Adipose tissue (tissue), 3 donors: ENCODE data around the gene USP46. TPM values are rescaled to one million over a fixed set of nuclear protein-coding genes. Genes with fewer than 3 reads are reported as not detected.

Experiments used
- H3K27ac ChIP-seq: one replicate; pipeline ENCODE4 v1.5.1; 2013; ENCODE audit warnings: low read depth, low read length
- WGBS, 3 donors: extraction: QIAGEN DNeasy Blood & Tissue Kit; methylation state at CpG; one replicate each; pipeline ENCODE4 v1.1.7; 2013; 5-methylcytosine and 5-hydroxymethylcytosine counted together
- polyA plus RNA-seq, 3 donors: library from polyadenylated mRNA; stranded (reverse); fragments of 200-250 nt; gene quantifications; one replicate each; pipeline ENCODE4 v1.2.3, GENCODE V29; 2013
- donor health status: healthy with polysubstance abuse.
- donor health status: Bipolar disorder and iron deficiency.
- donor health status: healthy.

The USP46 gene
- polyA plus RNA-seq, 3 donors, result 3.1 to 9.1 (median 3.6) TPM

DNA sequence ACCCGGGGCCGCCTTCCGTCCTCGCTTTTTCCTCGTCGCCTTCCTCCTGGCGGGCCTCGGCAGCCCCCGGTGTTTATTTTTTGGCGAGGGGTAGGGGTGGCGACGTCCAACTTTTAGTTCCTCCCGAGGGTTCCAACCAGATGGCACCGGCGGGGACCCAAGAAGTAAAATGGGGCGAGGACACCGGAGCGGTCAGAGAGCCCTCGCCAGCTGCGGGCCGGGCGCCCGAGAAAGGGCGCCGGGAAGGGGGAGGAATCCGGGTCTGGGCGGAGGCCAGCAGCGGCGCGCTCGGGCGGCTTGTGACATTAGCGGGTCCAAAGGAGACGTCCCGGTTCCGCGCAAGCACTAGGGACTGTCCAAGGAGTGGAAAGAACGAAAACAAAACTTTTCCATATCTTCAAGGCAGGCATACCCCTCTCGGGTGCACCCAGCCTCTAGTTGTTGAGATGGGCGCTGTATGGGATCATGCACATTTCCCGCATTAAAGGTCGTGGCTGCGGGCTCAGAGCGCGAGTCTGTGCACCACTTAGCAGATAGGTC, 691 bp upstream of the USP46 start:
- 0 to 1% (median 1%) methylated on average over 36 to 45 of the region's 45 CpGs for WGBS, 3 donors
- peak overlapping the region; percentile 88 for H3K27ac ChIP-seq

DNA sequence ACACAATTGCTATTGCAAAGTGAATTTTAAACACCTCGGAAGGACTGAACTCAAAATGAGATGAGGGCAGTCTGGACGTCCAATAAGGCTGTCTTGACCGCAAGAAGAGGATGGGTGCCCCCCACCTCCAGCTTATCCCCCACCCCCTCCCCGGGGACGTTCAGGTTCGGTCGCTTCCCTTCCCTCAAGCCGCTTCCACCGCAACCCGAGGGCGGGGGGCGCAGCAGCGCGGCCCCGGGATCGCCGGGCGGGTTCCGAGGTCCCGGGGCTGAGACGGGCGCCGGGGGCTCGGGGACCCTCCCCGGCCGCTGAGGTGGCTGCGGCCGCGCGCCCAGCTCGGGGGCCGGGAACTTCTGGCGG, 480 bp downstream of the USP46 start:
- WGBS, 3 donors, result 0 to 1% (median 1%) methylated on average over 26 to 33 of the region's 33 CpGs
- no peak overlapping the region for H3K27ac ChIP-seq

GRCh38 chr4:52657618-52658501, 1.2 kb downstream of the USP46 start:
- WGBS, 3 donors, result 41 to 72% (median 60%) methylated on average over 18 of the region's 18 CpGs
- no peak overlapping the region for H3K27ac ChIP-seq

GRCh38 chr4:52657292-52657617, 1.8 kb downstream of the USP46 start:
- 71 to 83% (median 78%) methylated on average over 8 of the region's 8 CpGs for WGBS, 3 donors
- no peak overlapping the region for H3K27ac ChIP-seq

GRCh38 chr4:52655506-52655905, 3.6 kb downstream of the USP46 start:
- no peak overlapping the region for H3K27ac ChIP-seq

- 67 to 82% (median 77%) methylated on average over 2 of the region's 2 CpGs for WGBS, 3 donors
- H3K27ac ChIP-seq, result no peak overlapping the region
These were observed 7.0 kb downstream of the USP46 start for GRCh38 chr4:52651996-52652672.

DNA sequence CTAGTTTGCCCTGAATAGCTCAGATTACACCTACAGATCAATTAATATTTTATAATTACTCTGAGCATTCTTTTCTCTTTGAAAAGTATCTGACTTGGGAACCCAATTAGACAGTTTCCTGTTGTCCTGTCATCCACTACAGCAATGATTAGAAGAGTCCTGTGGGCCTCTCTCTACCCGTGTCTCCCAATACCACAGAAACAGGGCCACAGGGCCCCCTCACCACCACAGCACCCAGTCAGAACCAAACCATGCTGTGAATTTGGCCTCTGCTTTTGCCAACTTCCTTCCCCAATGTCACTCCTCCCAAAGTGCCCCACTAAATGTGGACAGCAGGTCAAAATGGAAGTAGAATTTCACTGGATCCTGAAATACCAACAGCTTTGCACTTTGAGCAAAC, 10.3 kb downstream of the USP46 start:
- H3K27ac ChIP-seq, result no peak overlapping the region
- 60 to 87% (median 77%) methylated on average over 1 of the region's 1 CpG for WGBS, 3 donors

DNA sequence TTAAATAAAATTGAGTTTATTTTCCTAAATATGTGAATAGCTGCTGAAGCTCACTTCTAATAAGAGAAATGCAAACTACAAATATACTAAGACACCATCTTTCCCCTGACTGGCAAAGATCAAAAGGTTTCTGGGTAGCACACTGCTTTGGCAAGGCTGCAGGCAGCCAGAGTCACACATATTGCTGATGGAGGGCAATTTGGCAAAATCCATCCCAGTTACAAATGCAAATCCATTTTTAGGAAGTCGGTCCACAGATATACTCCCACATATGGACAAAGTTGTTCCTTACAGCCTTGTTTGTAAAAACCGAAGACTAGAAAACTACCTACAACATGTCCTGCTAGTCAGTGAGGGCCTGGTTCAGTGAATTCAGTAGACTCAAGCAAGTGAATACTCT, 12.4 kb downstream of the USP46 start:
- no peak overlapping the region for H3K27ac ChIP-seq
- 85 to 99% (median 89%) methylated on average over 2 of the region's 2 CpGs for WGBS, 3 donors

GRCh38 chr4:52646096-52646495, 13.0 kb downstream of the USP46 start:
- no peak overlapping the region for H3K27ac ChIP-seq
- 77 to 97% (median 79%) methylated on average over 3 of the region's 3 CpGs for WGBS, 3 donors

GRCh38 chr4:52645300-52645699, 13.8 kb downstream of the USP46 start:
- no peak overlapping the region for H3K27ac ChIP-seq

DNA sequence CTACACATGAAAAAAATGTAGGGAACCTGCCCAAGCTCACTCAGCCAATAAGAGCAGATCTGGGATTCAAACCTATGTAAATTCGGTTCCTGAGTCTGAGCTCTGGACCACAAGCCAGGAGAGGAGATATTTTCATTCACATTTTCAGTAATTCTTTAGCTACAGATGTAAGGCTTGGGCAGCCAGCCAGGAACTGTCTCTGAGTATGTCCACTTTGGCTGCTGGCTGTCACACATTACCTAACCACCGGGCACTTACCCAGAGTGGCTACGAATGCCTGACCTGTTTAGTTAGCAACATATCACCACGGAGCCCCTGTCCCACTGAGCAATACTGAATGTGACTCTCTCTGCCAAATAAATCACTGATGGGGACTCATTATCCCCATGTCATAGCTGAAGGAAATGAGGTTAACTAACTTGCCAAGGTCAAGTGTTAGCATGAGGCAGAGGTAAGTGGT, 15.3 kb downstream of the USP46 start:
- H3K27ac ChIP-seq, result no peak overlapping the region

DNA sequence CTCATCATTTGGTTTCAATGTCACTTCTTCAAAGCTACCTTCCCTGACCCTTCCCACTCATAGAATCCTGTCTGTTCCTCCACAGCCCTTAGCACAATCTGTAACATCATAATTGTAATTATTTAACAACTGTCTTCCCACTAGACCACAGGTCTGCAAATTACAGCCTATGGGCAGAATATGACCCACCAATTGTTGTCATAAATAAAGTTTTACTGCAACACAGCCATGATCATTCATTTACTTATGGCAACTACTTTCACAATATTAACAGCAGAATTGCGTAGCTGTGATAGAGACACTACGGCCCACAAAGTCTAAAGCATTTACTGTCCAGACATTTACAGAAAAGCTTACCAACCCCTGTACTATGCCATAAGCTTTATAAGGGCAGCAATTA, 15.9 kb downstream of the USP46 start:
- WGBS, 3 donors, result 83 to 89% (median 85%) methylated on average over 2 of the region's 2 CpGs
- H3K27ac ChIP-seq, result no peak overlapping the region

More for the DNA sequence above, 15.3 kb downstream of the USP46 start:
- 21 to 47% (median 34%) methylated on average over 4 of the region's 4 CpGs for WGBS, 3 donors

DNA sequence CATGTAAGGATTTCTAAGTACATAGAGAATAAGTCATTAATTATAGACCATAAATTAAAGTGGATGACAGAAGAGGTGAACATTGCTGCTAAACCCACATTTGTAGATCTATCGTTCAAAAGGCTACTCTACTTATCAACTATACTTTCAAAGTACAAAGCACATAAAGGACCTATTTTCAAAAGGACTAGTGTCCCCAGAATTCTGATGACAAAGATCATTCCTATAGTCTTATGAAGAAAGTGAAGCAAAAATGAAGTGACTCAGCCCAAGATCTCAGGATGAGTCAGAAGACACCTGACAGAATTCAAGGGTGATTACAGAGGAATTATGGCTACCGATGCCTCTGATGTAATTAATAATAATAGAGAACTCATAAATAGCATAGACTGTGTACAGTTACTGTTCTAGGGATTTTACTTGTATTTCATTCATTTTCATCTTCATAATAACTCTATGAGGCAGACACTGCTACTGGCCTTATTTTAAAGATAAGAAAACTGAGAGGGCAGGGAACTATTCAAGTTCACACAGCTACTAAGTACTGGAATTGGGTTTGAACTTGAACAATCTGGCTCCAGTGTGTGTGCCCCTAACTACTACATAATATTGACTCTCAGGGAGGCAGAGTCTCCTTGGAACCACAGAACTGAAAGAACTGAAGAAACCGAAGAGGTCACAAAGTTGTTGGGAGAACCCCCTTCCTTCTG, 17.1 kb downstream of the USP46 start:
- 81 to 89% (median 82%) methylated on average over 3 of the region's 3 CpGs for whole genome bisulfite sequencing, 3 donors
- no peak overlapping the region for H3K27ac ChIP-seq

GRCh38 chr4:52640808-52641565, 18.1 kb downstream of the USP46 start:
- 49 to 69% (median 57%) methylated on average over 6 of the region's 6 CpGs for WGBS, 3 donors
- H3K27ac ChIP-seq, result no peak overlapping the region

DNA sequence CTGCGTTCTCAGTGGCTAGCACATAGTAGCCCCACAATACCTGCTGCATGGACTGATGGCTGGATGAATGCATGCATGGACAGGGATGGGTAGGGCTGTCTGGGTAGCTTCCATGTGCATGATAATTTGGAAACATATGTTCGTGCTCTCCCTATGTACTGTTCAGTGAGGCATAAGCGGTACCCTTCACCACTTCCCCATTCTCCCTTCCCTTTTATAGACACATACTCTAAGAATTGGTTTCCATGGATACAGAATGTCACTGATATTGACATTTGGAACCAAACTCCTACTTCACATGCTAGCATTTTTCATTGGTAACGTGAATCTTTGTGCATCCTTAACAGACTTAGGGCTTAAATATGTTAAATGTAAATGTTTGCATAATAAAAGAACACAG, 20.4 kb downstream of the USP46 start:
- WGBS, 3 donors, result 72 to 94% (median 75%) methylated on average over 4 of the region's 4 CpGs
- no peak overlapping the region for H3K27ac ChIP-seq

DNA sequence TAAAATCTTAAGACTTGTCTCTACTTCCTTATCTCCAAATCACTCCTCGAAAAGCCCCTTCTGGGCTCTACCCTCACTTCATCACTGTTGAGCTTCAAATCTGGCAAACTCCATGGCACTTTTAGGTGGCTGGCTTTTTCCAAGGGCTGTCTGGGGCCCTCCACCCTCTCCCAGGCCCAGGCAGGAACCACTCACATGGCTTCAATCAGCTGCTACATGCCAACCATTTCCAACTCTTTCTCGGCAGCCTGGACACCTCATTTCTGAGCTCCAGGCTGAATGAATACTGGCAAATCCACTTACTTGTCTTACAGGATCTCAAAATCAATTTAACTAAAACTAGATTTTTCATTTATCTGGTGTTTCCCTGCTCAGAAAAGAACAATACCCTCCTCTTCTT, 22.0 kb downstream of the USP46 start:
- 81 to 92% (median 89%) methylated on average over 2 of the region's 2 CpGs for WGBS, 3 donors
- no peak overlapping the region for H3K27ac ChIP-seq

- no peak overlapping the region for H3K27ac ChIP-seq
- 71 to 96% (median 88%) methylated on average over 1 of the region's 1 CpG for WGBS, 3 donors
These were observed 23.5 kb downstream of the USP46 start for GRCh38 chr4:52635560-52635959.

DNA sequence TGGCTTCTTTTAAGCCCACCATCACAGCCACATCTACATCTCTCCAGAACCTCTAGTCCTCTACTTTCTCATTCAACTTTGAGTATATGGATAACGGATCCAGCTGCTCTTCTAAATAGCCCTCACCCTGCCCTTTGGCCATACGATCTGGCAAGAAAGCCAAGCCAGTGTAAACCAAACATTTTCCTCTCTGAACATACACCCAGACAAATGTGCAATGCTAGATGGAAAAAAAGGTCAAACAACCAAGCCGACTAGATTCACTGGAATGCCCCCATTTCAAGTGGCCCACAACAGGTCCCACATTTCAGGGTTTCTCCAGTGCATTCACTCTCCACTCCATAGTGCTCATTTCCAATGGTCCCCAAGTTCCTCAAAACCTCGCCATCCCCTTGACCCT, 24.0 kb downstream of the USP46 start:
- WGBS, 3 donors, result 85 to 88% (median 87%) methylated on average over 4 of the region's 4 CpGs

More for the DNA sequence above, 24.0 kb downstream of the USP46 start:
- H3K27ac ChIP-seq, result no peak overlapping the region
